HG02852 (cell line): ENCODE measurements around the gene SLC39A11.
"Not testable (repeated sequence)": the region's sequence is repeated elsewhere in the genome, so short reads cannot be mapped to it uniquely, and the experiment has no call there.

Experiments used
- ATAC-seq: cut with Tn5 transposase; IDR thresholded peaks from one replicate; pipeline ENCODE4 v1.9.1; 2021; ENCODE audit warnings: mild to moderate bottlenecking, moderate library complexity; ENCODE audit not compliant: unreplicated experiment

SLC39A11 gene

DNA sequence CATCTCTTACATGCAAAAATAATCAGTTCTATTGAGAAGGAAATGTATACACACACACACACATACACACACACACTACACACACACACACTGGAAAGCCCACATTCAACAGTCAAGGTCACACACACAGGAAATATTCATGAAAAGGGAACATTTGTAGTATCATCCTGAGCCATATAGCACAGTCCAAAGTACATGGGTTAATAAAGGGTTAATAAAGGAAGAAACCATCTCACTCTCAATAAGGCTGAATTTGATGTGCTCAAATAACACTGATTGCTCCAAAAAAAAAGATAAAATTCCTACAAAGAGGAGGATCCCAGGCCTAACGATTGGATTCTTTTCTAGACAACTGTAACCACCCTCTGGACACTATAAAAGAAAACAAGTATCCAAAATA, 164.7 kb downstream of the SLC39A11 start:
- no peak for ATAC-seq

DNA sequence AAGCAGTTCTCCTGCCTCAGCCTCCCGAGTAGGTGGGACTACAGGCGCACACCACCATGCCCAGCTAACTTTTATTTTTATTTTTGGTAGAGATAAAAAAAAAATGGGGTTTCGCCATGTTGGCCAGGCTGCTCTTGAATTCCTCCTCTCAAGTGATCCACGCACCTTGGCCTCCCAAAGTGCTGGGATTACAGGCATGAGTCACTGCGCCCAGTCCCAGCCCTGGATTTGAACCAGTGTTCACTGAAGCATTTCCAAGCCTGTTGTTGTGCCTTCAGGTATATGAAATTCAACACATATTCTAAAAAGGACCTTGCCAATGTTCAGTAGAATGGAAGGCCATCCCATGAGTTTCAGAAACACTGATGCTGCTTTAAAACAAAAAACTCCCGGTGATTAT, 165.3 kb downstream of the SLC39A11 start:
- no peak for ATAC-seq

DNA sequence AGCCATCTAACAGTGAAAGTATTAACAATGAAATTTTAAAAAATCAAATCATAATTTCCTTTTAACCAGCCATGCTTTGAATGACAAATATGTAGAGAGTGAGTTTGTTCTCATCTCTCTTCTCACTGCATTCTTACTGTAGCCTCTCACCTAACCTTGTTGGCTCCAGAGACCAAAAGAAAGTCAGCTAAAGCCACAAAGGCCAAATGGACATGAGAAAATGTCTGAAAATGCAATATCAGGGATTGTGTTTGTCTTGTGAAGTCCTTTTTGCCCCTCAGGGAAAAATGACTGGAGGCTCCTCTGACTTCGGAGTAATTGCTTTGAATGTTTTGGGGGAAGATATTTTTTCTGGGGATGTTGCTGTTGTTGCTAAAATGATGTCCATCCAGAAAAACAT, 166.3 kb downstream of the SLC39A11 start:
- ATAC-seq, result no peak

DNA sequence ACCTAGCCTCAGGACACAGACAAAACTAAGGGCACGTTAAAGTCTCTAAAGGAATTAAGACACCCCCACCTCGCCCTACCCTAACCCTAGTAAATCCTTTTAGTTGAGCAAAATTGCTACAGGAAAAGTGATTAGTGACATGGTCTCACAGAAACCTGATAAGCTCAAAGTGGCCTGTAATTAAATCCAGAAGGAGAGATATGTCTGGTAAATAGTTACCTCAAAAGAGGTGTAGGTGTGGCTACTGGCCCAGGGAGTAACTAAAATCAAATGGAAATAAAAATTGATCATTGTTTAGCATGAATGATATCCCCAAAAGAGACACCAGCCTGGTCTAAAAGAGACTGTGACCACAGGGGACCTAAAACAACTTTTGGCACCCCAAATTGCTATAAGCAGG, 168.3 kb downstream of the SLC39A11 start:
- no peak for ATAC-seq

- no peak for ATAC-seq
These were observed 170.3 kb downstream of the SLC39A11 start for GRCh38 chr17:72922219-72922618.

- no peak for ATAC-seq
These were observed 171.0 kb downstream of the SLC39A11 start for GRCh38 chr17:72921347-72922054.

DNA sequence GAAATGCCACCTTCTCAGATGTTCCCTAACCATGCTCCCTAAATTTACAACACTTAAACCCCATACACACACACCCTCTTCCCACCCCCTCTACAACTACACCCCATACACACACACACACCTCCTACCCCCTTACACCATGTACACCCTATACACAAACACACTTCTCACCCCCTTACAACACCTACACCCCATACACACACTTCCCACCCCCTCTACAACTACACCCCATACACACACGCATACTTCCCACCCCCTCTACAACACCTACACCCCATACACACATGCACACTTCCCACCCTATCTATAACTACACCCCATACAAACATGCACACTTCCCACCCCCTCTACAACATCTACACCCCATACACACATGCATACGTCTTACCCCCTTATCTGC, 172.0 kb downstream of the SLC39A11 start:
- no peak for ATAC-seq

GRCh38 chr17:72916991-72917390, 175.5 kb downstream of the SLC39A11 start:
- no peak for ATAC-seq

- ATAC-seq, result no peak
These were observed 176.8 kb downstream of the SLC39A11 start for GRCh38 chr17:72915625-72916081.

GRCh38 chr17:72913142-72913682, 179.3 kb downstream of the SLC39A11 start:
- no peak for ATAC-seq

DNA sequence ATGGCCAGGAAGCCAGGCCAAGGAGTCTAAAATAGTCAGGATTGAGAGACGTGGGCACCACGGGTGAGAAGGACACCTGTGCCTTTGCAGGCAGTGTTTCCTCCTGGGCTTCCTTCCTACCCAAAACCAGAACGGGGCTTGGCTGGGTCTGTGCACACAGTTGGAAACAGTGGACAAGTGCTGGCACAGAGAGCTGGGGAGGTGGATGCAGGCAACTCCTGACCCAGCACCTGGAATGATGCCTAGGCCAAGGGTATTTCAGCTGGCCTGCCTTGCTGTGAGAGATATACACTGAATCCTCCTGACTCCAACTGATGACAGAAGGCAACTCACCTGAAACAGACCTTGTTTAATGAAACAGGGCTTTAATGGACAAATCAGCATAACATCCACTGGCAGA, 186.2 kb downstream of the SLC39A11 start:
- ATAC-seq, result no peak

DNA sequence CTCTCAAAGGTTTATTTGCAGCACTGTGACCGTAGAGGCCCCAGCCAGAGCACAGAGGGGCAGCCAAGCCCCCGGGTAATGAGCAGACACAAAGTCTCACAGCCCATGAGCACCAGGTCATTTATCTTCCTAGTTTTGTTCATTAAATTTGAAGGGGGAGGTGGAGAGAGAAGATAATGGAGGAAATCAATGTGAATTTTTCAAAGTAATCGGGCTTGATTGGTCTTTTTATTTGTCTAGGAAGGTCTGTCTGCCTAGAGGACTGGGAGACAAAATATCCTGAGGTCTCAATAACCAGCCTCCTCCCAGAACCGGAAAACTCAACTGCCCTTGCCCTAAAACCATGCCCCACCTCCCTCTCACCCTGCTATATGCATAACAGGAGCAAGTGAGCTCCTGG, 189.0 kb downstream of the SLC39A11 start:
- no peak for ATAC-seq

DNA sequence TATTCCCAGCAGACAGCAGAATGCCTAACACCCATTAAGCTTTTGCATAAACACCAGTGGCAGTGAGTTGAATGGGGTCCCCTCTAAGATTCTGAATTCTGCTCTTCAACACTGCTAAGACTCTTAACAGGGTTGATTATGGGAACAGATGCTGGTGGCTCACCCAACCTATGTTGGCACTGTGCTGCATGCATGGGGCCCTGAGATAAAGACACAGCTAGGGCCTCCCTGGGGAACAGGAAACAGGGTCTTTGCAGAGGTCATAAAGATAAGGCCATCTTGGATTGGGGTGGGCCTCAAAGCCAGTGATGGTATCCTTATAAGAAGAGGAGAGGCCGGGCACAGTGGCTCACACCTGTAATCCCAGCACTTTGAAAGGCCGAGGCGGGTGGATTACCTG, 190.8 kb downstream of the SLC39A11 start:
- ATAC-seq, result no peak

- ATAC-seq, result no peak
These were observed 191.4 kb downstream of the SLC39A11 start for GRCh38 chr17:72901083-72901482.

DNA sequence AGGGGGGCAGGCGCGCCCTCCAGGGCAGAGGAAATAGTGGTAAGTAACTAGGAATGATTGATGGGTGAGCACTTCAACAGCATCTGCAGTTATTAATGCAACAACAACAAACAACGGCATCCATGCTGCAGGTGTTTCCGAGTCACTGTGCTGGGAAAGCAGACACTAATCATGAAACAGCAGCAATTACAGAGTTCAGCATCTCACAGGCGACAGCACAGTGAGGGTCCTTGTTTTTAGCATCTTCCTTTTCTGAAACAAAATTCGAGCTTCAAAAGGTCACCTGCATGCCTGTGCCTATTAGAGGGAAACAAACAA, 191.9 kb downstream of the SLC39A11 start:
- no peak for ATAC-seq

DNA sequence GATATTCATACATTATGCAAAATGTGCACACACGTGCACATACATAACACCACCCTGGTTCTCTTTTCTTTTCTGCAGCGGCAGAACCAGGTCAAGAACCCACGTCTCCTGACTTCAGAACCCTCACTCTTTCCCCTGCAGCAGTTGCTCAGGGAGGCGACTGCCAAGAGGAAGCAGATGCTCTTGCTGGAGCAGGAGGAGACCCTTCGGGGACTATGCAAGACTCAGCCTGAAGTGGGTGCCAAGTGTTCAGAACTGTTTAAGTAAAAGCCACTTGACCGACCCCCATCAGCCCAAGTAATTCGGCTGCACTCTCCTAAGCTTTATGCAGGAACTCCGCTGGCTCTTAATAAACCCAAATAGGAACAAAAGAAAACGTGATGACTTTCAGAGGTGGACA, 193.8 kb downstream of the SLC39A11 start:
- no peak for ATAC-seq

DNA sequence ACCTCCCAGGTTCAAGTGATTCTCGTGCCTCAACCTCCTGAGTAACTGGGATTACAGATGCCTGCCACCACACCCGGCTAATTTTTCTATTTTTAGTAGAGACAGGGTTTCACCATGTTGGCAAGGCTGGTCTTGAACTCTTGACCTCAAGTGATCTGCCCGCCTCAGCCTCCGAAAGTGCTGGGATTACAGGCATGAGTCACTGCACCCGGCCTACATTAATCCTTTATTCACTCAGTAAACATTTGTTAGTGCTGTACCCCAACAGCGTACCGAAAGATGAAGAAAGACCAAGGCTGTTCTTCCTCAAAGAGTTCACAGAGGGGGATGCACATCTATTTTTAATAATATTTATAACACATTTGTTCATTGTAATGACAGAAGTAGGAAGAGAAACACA, 196.2 kb downstream of the SLC39A11 start:
- ATAC-seq, result not testable (repeated sequence)

DNA sequence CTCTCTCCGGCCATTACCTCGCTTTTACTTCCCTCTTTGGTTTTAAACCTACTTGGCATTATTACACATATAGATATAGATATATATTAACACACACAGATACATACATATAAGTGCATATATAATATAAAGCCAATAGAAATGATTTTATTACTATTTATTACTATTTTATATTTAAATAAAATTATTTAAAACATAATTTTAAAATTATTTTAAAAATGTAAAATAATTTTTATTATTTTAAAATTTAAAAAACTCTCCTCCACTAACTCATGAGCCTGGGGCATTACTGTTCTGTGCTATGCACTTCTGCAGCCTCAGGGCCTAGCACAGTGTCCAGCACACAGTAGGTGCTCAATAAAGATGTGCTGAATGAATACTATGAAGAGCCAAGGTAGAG, 200.9 kb downstream of the SLC39A11 start:
- ATAC-seq, result no peak

DNA sequence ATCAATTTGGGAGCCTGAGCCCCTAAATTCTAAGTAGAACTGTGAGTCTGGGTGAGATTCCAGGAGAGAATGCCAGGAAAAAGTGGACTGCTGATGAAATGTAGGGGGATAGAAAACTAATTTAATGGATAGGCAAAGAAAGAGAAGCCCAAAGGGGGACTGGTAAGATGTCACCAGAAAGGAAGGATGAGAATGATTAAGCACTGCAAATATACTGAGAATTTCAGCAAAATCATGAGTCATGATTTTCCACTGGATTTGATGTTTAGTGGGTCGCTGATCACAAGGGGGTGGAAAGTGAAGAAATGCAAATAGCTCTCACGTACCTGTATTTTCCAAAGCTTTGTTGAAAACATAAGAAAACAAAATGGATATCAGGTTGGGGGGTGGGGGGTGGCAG, 201.8 kb downstream of the SLC39A11 start:
- ATAC-seq, result no peak

DNA sequence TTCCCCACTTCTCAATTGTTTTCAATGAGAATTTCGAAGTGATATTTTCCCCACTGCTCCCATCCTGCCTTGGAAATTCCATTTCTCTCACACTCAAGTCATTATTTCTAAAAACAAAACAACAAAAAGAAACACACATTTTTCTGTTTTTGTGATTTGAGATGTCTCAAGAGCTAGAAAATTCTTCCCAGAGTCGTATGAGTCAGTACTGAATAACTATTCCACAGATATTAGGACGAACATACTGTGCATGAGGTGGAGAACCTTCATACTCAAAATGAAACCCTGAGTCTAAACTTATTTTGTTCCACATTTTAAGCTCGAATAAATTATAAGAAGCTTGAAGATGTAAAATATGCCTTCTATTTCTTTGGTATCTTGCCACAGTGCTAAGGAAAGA, 204.6 kb downstream of the SLC39A11 start:
- ATAC-seq, result no peak

DNA sequence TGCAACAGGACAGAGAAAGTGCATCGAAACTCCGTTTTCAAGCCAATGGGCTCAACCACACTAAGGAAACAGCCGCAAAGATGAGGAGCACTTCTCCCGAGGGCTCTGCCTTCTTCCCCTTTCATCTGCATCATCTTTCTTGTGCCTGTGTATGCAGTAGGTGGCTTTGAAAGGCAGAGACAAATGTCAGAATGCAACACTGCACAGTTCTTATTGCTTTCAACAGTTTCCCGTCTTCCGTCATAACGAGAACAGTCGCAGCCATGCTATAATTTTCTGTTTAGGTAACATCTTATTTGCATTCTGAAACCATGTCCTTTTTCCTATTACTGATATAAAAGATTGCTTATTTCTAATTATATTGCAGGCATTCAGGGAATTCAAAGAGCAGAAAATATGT, 205.2 kb downstream of the SLC39A11 start:
- no peak for ATAC-seq

DNA sequence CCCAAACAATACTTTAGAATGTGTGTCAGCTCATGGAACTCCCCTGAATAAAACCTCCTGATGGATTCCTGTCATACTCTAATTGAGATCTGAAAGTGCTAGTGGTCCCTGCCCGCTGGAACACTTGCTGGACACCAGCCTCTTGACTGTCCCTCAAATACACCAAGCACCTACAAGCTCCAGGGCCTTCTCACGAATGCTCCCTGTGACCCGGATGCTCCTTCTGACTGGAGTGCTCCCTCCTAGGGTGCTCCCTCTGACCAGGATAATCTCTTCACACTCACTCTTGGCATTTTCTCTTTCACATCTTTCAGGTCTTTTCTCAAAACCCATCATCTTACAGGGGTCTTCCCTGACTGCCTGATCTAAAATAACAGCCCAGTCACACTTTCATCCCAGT, 205.9 kb downstream of the SLC39A11 start:
- ATAC-seq, result no peak

GRCh38 chr17:72884066-72884465, 208.4 kb downstream of the SLC39A11 start:
- ATAC-seq, result no peak
